HEK293 (cell line): ENCODE data around the gene TMCO1.

Source experiments
- CTCF ChIA-PET: fragments of 350-600 bp; formaldehyde crosslinking; extraction: SDS; loops from one replicate; lab custom pipeline; 2021; ENCODE audit warnings: antibody characterized with exemption; lab: Yijun Ruan, JAX
- POLR2A ChIA-PET: fragments of 300-600 bp; formaldehyde crosslinking; extraction: SDS; loops from one replicate; lab custom pipeline; 2020; ENCODE audit warnings: antibody characterized with exemption, inconsistent platforms; lab: Yijun Ruan, JAX
- H3K27ac ChIP-seq: fragments of 200-500 bp; sonication (Bioruptor generic); 2 replicates; pipeline ENCODE4 v1.5.1; 2014; ENCODE audit warnings: low read depth, low read length, control low read depth, inconsistent platforms; ENCODE audit errors: extremely low read depth
- H3K36me3 ChIP-seq, 2 experiments: fragments of 200-500 bp in 1 of 2; sonication (Bioruptor generic) in 1 of 2; 1 replicate in 1 of 2; 2 replicates in 1 of 2; pipeline ENCODE4 v1.5.1; 2014 to 2017; ENCODE audit warnings: inconsistent platforms in 2 of 2, low read length in 2 of 2; ENCODE audit not compliant: control insufficient read depth in 2 of 2, insufficient read depth in 1 of 2
- H3K4me1 ChIP-seq: fragments of 200-500 bp; sonication (Bioruptor generic); 2 replicates; pipeline ENCODE4 v1.5.1; 2014; ENCODE audit warnings: mild to moderate bottlenecking, low read length, inconsistent platforms; ENCODE audit not compliant: control insufficient read depth, insufficient read depth
- H3K4me3 ChIP-seq: 2 replicates; pipeline ENCODE4 v1.5.1; 2011; ENCODE audit warnings: low read depth, mild to moderate bottlenecking, control low read depth, low read length, moderate library complexity
- H3K9me3 ChIP-seq: fragments of 200-500 bp; sonication (Bioruptor generic); 2 replicates; pipeline ENCODE4 v1.5.1; 2014; ENCODE audit warnings: low read depth, low read length, inconsistent platforms; ENCODE audit not compliant: control insufficient read depth, insufficient read depth
- GLIS1 ChIP-seq: fragments of 450-650 bp; formaldehyde crosslinking; IDR thresholded peaks from 2 replicates; pipeline ENCODE4 v1.5.1; 2016; ENCODE audit warnings: missing biosample characterization, missing genetic modification characterization
- IKZF3 ChIP-seq: fragments of 450-650 bp; IDR thresholded peaks from 2 replicates; pipeline ENCODE4 v1.5.0; 2018; ENCODE audit warnings: missing biosample characterization, mild to moderate bottlenecking, missing genetic modification characterization, moderate library complexity
- INSM2 ChIP-seq: fragments of 450-650 bp; formaldehyde crosslinking; IDR thresholded peaks from 2 replicates; pipeline ENCODE4 v1.5.1; 2016; ENCODE audit warnings: missing biosample characterization, missing genetic modification characterization
- KLF1 ChIP-seq: fragments of 450-650 bp; formaldehyde crosslinking; IDR thresholded peaks from 2 replicates; pipeline ENCODE4 v1.5.1; 2016; ENCODE audit warnings: missing biosample characterization, missing genetic modification characterization
- KLF10 ChIP-seq: fragments of 450-650 bp; IDR thresholded peaks from 2 replicates; pipeline ENCODE4 v1.5.1; 2018; ENCODE audit warnings: missing biosample characterization, mild to moderate bottlenecking, missing genetic modification characterization
- PRDM10 ChIP-seq: fragments of 450-650 bp; formaldehyde crosslinking; IDR thresholded peaks from 2 replicates; pipeline ENCODE4 v1.5.1; 2016; ENCODE audit warnings: missing biosample characterization, missing genetic modification characterization
- RBAK ChIP-seq: fragments of 450-650 bp; formaldehyde crosslinking; IDR thresholded peaks from 2 replicates; pipeline ENCODE4 v1.5.1; 2016; ENCODE audit warnings: missing biosample characterization, missing genetic modification characterization
- REST ChIP-seq: fragments of 450-650 bp; formaldehyde crosslinking; IDR thresholded peaks from 2 replicates; pipeline ENCODE4 v1.5.1; 2016; ENCODE audit warnings: missing biosample characterization, missing genetic modification characterization
- SP3 ChIP-seq: fragments of 450-650 bp; formaldehyde crosslinking; IDR thresholded peaks from 2 replicates; pipeline ENCODE4 v1.5.1; 2016; ENCODE audit warnings: missing biosample characterization, missing genetic modification characterization
- YY1 ChIP-seq: fragments of 450-650 bp; formaldehyde crosslinking; IDR thresholded peaks from 2 replicates; pipeline ENCODE4 v1.5.1; 2018; ENCODE audit warnings: missing biosample characterization, missing genetic modification characterization
- ZBTB21 ChIP-seq: fragments of 450-650 bp; formaldehyde crosslinking; IDR thresholded peaks from 2 replicates; pipeline ENCODE4 v1.5.1; 2017; ENCODE audit warnings: missing biosample characterization, missing genetic modification characterization
- ZBTB48 ChIP-seq: fragments of 450-650 bp; formaldehyde crosslinking; IDR thresholded peaks from 2 replicates; pipeline ENCODE4 v1.5.1; 2016; ENCODE audit warnings: missing biosample characterization, missing genetic modification characterization
- ZNF140 ChIP-seq: fragments of 450-650 bp; formaldehyde crosslinking; IDR thresholded peaks from 2 replicates; pipeline ENCODE4 v1.5.1; 2016; ENCODE audit warnings: missing biosample characterization, missing genetic modification characterization
- ZNF23 ChIP-seq: fragments of 450-650 bp; formaldehyde crosslinking; IDR thresholded peaks from 2 replicates; pipeline ENCODE4 v1.5.1; 2016; ENCODE audit warnings: missing biosample characterization, missing genetic modification characterization, borderline replicate concordance
- ZNF24 ChIP-seq: fragments of 450-650 bp; formaldehyde crosslinking; IDR thresholded peaks from 2 replicates; pipeline ENCODE4 v1.5.1; 2016; ENCODE audit warnings: missing biosample characterization, missing genetic modification characterization
- ZNF433 ChIP-seq: fragments of 450-650 bp; formaldehyde crosslinking; IDR thresholded peaks from 2 replicates; pipeline ENCODE4 v1.5.1; 2016; ENCODE audit warnings: missing biosample characterization, missing genetic modification characterization, low read depth
- ZNF514 ChIP-seq: fragments of 450-650 bp; formaldehyde crosslinking; IDR thresholded peaks from 2 replicates; pipeline ENCODE4 v1.5.1; 2016; ENCODE audit warnings: missing biosample characterization, missing genetic modification characterization
- ZNF558 ChIP-seq: fragments of 450-650 bp; formaldehyde crosslinking; IDR thresholded peaks from 2 replicates; pipeline ENCODE4 v1.5.1; 2016; ENCODE audit warnings: missing biosample characterization, missing genetic modification characterization
- ZNF600 ChIP-seq: fragments of 450-650 bp; formaldehyde crosslinking; IDR thresholded peaks from 2 replicates; pipeline ENCODE4 v1.5.1; 2016; ENCODE audit warnings: missing biosample characterization, missing genetic modification characterization
- ZNF626 ChIP-seq: fragments of 450-650 bp; sonication (Bioruptor Pico); formaldehyde crosslinking; IDR thresholded peaks from 2 replicates; pipeline ENCODE4 v1.5.1; 2018; ENCODE audit warnings: missing biosample characterization, missing genetic modification characterization, inconsistent platforms
- ZSCAN5A ChIP-seq: fragments of 450-650 bp; formaldehyde crosslinking; IDR thresholded peaks from 2 replicates; pipeline ENCODE4 v1.5.1; 2016; ENCODE audit warnings: missing biosample characterization, missing genetic modification characterization
- ZXDB ChIP-seq: fragments of 450-650 bp; formaldehyde crosslinking; IDR thresholded peaks from 2 replicates; pipeline ENCODE4 v1.5.1; 2016; ENCODE audit warnings: missing biosample characterization, missing genetic modification characterization

The TMCO1 gene

GRCh38 chr1:165698761-165699052 is 70.0 kb downstream of the TMCO1 start:
- ChIA-PET CTCF (interaction anchor here (1.4 kb wide), 1 partner anchor 18 kb away, joined by 5 read pairs; no protein-coding TSS in a partner anchor), POLR2A (interaction anchor here (1.0 to 1.6 kb wide), 5 partner anchors 11 to 1140 kb away, joined by 3 to 11 read pairs (median 3); no protein-coding TSS in a partner anchor)
- H3K4me1 ChIP-seq = peaks cover 5% of the 10 kb centered on the region; the same call in 1 of the 2 replicates

GRCh38 chr1:165697881-165698760 is 70.5 kb downstream of the TMCO1 start, which contains the start of gene ALDH9A1:
Gene ALDH9A1, minus strand, starts transcription at chr1:165698562. Its CDS starts 4 bp downstream, at chr1:165698558.
- Histone ChIP-seq H3K4me3 (peak within 1 kb of the TSS; percentile 83), H3K27ac (peak within 1 kb of the TSS; percentile 94), H3K36me3 (peaks cover 5 to 7% of the 10 kb centered on the region in 2 experiments; a peak in 2 of 3 replicates), H3K4me1 (peaks cover 5% of the 10 kb centered on the region; the same call in 1 of the 2 replicates), H3K9me3 (no peaks in the 10 kb centered on the region)
- POLR2A ChIA-PET = interaction anchor here (0.6 to 1.6 kb wide), 10 partner anchors 9 to 1141 kb away, joined by 3 to 11 read pairs (median 3); partner anchors contain the start of gene MGST3
- CTCF ChIA-PET = interaction anchor here (0.7 to 1.6 kb wide), 9 partner anchors 10 to 131 kb away, joined by 3 to 7 read pairs (median 4); no protein-coding TSS in a partner anchor
- TF ChIP-seq ZNF514 (tag by site-specific recombination) (no peak), INSM2 (0 out of 2 replicates have a peak, but pooled peaks have one; percentile 25), ZXDB (tag by site-specific recombination) (peak; percentile 98), ZNF433 (tag by site-specific recombination) (no peak), ZNF626 (tag by site-specific recombination) (no peak), ZNF600 (tag by site-specific recombination) (peak; percentile 98), REST (tag by site-specific recombination) (no peak), ZNF558 (tag by site-specific recombination) (0 out of 2 replicates have a peak, but pooled peaks have one; percentile 35), KLF1 (tag by site-specific recombination) (no peak), KLF10 (tag by site-specific recombination) (no peak), ZSCAN5A (no peak; the same call in 1 of the 2 replicates), ZNF23 (tag by site-specific recombination) (no peak), ZBTB21 (tag by site-specific recombination) (no peak), ZBTB48 (peak; percentile 41; the same call in 1 of the 2 replicates), ZNF24 (tag by site-specific recombination) (peak; percentile 32; the same call in 1 of the 2 replicates)

More at GRCh38 chr1:165698761-165699052, 70.0 kb downstream of the TMCO1 start:
- TF ChIP-seq GLIS1 (tag by site-specific recombination) (peak; percentile 71), SP3 (peak; percentile 45; the same call in 1 of the 2 replicates), ZNF140 (tag by site-specific recombination) (no peak), RBAK (tag by site-specific recombination) (no peak), IKZF3 (tag by site-specific recombination) (peak; percentile 44; the same call in 1 of the 2 replicates), PRDM10 (0 out of 2 replicates have a peak, but pooled peaks have one; percentile 16), YY1 (tag by site-specific recombination) (no peak)
- Histone ChIP-seq H3K4me3 (peak overlapping the region; percentile 83), H3K27ac (peak overlapping the region; percentile 56; the same call in 1 of the 2 replicates), H3K9me3 (no peaks in the 10 kb centered on the region), H3K36me3 (peaks cover 5 to 7% of the 10 kb centered on the region in 2 experiments; a peak in 2 of 3 replicates)
